T-helper 2 cell (primary cell): ENCODE results near the gene ZCCHC14.
"Not testable (repeated sequence)": the region's sequence is repeated elsewhere in the genome, so short reads cannot be mapped to it uniquely, and the experiment has no call there.

Source experiments
- DNase-seq, 5 experiments: peaks; one replicate each; pipeline versions ENCODE4 v3.0.0 to v3.0.0-alpha.2; 2012 to 2022

ZCCHC14 gene

DNA sequence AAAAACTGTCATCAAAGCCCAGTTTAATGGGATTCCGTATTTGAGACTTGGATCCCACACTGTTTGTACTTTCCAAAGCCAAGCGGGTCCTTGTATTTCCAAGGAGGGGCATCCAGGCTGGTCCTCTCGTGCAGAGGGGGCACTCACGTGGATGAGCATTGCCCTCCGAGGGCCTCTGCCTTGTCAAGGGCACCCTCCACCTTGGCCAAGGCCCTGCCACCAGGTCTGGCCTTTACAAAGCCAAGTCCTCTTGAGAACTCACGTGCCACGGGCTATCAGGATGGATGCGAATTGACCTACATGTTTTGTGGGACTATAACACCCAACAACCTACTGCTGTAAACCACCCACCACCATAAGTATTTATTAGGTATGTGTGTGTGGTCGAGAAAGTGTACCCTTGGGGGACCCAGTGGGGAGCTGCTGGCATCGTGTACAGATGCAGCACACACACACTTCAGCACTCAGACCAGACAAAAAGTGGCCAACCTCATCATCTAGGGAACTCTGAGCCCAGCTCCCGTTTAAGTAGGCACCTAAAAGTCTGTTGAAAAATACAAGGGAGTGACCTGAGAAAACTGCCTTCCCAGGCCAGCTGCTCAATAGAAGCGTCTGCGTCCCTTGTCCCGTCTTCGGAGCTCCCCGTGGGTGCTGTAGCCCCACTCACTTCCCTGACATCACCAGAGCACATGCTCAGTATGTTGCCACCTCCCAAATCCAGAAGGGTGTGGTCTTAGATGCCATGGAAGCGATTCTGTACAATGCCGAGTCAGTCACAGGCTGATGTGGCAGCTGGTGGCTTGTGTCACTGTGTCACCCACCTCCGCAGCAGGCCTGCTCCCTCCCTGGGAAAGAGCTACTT is 87.8 kb downstream of the ZCCHC14 start:
- no peak for DNase-seq

DNA sequence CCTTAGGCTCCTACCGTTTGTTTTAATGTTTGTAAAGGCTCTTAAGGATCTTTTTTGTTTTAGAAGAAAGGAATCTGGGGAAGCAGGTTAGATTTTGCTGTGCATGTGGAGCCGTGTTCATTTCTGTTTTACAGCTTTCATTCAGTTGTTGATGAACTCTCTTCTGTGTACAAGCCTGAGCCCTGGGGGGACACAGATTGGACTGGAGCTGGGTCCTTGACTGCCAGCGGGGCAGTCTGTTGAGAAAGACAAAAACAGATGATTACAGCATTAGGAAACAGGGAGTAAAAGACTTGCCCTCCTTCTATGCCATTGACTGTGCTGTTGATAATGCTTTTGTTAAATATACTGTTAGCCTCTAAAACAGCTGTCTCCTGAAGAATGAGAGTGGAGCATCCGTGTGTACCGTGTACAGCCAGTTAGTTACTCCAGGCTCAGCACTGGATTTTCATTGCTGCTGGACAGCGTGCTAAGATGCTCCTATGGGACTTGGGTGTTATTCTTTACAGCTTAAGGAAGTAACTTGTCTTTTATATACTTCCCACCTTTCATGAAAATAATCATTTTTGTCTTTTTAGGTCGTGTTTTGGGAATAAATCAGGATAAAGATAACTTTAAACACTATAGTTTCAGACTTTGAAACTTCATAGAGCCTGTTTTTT is 97.5 kb downstream of the ZCCHC14 start:
- DNase-seq: no peak

DNA sequence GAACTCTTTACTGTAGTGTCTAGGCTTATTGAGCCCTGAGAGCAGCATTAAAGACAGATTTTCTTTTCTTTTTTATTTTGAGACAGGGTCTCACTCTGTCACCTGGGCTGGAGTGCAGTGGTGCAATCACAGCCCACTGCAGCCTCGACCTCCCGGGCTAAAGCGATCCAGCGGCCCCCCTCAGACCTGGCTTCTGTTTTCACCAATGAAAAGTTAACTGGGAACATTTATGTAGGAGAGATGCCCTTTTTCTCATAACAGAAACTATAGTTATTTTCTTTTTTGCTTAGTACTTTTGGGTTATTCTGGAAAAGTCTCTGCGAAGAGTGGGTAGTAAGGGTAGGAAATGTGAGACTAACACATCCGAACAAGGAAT is 99.2 kb downstream of the ZCCHC14 start:
- no peak for DNase-seq

DNA sequence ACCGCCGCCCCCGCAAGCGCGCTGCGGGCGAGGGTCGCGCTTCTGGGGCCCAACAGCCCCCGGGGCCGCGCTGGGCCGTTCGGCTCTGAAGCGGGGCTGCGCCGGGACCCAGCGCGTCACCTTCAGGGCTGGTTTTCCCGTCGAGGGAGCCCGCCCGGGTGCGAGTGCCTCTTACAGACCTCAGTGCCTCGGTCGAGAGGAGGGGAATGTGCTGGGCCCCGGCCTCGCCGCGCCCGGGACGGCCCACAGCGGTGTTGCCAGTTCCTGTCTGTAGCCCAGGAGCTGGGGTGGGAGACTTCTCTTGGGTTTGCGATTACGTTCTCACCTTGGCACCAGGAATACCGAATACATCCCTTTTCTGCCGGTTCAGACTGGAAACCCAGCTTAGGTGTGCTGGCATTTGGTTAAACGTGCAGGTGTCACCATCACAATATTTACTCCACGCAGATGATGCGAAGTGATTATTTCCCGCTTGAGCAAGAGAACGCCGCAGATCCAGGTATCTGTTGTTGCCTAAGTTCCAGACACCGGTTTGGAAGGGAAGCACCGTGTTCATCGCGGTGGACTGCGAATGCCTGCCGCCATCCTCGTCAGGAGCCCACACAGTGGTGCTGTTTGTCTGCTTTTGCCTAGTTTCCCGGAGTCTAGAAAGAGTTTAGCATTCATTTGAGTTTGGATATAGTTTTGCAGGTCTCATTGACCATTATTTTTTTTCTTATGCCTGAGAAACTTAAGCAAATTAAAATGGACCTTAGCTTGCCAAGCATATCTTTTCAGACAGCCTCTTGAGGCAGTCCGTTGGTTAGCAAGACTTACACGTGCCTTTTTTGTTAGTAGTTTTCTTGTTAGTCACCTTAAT is 99.8 kb downstream of the ZCCHC14 start:
- peak in 2 of 5 experiments; percentile 26 to 54 for DNase-seq

DNA sequence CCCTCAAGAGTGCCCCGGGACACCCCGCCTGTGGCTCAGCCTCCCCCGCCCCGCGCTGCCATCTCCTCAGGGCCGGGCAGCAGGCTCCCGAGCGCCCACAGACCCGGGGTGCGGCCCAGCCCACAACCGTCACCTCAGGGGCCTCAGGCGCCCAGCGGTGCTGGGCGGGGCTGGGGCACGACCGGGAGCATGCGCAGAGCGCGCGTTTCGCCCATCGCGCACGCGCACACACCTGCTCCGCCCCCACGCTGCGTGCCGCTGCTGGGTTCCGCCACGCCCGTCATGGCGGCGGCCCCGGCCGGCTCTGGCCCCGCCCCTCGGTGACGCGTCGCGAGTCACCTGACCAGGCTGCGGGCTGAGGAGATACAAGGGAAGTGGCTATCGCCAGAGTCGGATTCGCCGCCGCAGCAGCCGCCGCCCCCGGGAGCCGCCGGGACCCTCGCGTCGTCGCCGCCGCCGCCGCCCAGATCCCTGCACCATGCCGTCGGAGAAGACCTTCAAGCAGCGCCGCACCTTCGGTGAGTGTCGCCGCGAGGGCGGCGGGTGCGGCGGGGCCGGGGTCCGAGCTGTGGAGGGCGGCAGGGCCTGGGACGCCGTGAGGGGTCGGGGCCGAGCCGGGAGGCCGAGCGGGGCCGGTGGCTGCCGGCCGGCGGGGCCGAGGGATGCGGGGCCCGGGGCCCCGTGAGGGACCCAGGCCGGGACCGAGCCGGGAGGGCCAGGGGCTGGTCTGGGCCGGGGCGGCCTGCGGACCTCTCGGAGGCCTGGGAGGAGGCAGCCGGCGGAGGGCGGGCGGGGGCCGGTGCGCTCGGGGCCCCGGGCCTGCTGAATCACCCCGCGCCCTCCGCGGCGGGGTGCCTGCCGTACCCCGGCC is 100.6 kb downstream of the ZCCHC14 start, which contains the start of gene MAP1LC3B:
TSS of gene MAP1LC3B (plus strand) at position 387 of the 871 bp plus-strand sequence. CDS start at position 479, 92 bp downstream.
- peak; percentile 95 to 99 (median 97) for DNase-seq

DNA sequence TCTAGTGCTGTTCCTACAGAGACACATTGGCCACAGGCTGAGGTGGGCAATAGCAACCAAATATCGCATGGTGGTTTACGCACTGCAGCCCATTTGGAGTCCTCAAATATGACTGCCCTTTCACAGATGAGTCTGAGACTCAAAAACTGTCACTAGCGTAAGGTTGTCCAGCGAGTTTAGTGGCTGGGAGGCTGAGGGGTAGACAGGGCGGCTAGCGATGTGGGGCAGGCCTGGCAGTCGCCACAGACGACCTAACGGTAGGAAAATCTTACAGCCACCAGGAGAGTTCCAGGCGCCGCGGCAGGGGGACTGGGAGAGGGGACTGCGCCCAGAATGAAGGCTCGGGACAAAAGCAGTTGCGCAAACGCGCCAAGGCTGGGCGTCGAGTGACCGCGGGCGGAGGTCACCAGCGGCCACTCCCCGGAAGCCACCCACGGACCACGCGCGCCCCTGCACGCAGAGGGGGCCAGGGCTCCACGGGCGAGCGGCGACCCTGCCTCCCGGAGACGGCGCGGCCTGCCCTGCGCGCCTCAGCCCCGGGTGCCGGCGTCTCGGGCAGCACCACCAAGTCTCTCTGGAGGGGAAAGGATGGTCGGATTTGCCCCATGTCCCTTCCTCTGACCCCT is 101.4 kb downstream of the ZCCHC14 start:
- no peak for DNase-seq

DNA sequence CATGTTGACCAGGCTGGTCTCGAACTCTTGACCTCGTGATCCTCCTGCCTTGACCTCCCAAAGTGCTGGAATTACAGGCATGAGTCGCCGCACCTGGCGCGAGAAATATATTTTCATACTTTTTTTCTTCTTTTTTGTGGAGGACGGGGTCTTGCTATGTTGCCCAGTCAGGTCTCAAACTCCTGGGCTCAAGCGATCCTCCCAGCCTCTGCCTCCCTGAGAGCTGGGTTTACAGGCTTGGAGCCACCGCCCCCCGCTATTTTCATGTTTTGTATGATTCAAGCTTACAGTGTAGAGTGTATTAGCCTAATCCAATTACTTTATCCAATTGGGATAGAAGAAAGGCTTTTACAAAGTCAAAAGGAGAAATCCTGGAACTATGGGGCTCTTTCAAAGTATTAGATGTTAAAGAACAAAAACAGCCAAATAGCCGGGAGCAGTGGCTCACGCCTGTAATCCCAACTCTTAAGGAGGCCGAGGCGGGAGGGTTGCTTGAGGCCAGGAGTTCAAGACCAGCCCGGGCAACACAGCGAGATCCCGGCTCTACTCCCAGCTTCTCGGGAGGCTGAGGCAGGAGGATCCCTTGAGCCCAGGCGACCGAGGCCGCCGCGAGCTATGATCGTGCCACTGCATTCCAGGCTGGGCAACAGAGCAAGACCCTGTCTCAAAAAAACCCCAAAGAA is 102.0 kb downstream of the ZCCHC14 start:
- DNase-seq: no peak

DNA sequence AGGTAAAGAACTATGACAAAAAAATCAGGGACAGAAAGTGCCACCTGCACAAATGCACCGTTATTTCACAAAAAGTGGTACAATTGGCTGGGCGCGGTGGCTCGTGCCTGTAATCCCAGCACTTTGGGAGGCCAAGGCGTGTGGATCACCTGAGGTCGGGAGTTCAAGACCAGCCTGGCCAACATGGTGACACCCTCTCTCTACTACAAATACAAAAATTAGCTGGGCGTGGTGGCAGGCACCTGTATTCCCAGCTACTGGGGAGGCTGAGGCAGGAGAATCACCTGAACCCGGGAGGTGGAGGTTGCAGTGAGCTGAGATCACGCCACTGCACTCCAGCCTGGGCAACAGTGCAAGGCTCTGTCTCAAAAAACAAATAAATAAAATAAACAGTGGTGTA is 102.9 kb downstream of the ZCCHC14 start:
- DNase-seq: not testable (repeated sequence)

DNA sequence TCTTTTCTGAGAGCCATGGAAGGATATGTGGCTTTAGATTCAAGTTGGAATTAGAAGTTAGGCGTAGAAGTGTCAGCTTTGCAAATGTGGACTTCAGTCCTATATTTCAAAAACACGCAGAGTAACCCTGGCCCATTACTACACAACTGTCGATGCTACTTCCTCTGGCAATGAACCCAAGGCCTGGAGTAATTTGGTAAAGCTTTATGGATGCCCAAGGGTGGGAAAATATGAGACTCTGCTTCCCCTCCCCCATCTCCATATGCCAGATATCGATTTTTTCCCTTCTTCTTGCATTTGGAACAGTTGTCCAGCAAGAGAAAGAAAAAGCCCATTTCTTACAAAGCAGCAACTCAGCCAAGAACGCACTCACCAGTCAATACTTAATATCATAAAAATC is 103.6 kb downstream of the ZCCHC14 start:
- DNase-seq: no peak

DNA sequence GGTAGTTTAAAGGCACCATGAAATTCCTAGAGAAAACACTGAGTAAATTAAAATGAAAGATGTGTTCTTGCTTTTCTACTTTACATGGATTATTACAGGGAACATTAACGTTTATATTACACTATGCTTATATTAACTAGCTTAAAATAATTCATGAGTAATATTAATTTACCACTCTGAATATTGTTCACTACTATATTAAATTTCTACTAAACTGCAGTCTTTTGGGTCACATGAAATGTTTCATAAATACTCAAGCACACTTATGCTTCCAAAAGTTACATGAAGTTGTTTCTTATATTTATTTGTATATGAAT is 104.0 kb downstream of the ZCCHC14 start:
- DNase-seq: no peak

DNA sequence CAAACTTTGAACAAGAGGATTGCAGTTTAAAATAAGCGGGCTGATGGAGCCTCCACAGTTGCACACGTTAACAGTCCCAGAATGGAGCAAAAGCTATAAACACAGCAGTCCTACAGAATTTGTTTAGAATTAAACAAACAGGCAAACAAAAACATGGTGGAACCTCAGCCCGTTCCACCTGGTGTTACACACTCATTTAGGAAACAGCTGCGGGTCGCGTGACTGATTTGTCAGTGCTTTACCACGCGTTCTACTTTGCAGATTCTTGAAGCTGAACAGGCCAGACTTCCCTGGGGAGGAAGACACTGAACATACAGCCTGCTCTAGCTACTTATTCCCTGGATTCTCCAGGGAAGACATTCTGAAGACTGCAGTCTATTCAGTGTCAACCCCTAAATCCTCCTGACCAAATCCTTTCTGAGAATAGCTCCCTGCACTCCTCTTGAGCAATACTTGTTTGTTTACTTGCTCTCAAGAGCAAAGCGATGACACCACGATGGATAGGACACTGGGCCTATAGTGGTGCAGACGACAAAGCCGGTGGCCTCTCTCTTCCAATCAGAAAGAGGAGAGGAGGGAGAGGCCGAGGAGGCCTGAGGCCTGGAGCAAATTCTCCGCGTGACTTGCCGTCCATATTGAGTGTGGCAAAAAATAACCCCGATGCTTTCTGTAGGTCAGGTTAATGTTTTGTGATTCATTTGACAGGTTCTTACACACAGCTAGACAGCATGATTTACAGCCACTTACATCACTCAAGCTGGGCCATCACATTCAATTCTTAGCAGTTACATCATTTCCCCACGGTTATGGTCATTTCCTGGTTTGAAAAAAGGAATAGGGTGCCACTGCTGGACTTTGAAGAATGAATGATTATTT is 104.6 kb downstream of the ZCCHC14 start:
- peak; percentile 50 to 99 (median 83) for DNase-seq

DNA sequence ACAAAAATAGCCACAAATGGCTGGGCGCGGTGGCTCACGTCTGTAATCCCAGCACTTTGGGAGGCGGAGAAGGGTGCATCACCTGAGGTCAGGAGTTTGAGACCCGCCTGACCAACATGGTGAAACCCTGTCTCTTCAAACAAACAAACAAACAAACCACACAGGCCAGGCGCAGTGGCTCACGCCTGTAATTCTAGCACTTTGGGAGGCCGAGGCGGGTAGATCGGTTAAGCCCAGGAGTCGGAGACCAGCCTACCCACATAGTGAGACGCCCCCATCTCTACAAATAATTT is 108.0 kb downstream of the ZCCHC14 start:
- not testable (repeated sequence) for DNase-seq

DNA sequence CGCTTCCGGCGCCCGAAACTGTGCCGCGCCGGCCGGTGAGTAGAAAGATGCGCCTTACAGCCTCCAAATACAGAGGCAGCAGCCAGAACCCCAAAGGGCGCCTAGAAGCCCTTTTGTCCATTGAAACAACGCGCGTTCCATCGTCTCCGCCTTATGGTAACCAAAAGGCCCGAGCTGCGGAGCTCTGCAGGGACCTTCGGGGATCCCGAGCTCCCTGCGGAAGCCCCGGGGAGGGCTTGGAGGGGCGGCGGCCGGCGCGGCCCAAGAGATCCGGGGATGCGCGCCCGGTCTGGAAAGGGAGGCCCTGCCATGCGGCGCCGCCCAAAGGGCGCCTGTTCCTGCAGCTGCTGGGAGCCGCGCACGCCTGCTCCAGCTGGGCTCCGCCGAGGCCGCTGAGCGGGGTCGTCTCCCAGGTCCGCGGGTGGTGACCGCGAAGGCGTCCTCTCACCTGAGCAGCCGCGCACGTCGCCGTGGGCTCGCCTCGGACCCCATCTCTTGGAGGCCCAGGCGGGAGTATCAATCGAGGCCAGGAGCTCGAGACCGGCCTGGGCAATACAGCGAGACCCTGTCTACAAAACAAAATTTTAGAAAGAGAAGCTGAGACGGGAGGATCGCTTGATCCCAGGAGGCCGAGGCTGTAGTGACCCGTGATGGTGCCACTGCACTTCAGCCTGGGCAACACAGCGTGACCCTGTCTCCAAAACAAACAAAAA is 108.5 kb downstream of the ZCCHC14 start:
- DNase-seq: no peak

DNA sequence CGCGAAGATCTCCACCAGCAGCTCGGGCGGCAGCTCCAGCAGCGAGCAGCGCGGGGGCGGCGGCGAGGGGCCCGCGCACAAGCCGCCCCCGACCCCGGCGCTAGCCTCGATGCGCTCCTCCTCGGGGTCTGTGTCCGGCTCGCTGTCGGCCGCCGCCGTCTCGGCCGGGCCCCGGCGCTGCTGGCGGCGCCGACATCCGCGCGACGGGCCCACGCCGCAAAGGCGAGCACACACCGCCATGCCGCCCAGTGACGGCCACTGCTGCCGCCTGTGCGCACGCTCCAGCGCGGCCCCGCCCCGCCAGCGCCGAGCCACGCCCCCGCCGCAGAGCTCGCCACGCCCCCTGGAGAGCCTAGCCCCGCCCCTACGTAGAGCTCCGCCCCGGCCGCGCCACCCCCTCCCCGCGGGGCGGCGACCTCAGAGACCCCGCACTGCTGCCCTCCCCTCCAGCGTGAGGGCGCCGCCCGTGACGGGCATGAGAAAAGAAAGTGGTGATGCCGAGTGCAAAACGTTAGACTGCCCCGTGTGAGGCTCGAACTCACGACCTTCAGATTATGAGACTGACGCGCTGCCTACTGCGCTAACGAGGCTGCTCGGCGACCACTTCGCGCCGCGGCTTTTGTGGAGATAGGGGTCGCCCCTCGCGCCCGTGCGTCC is 109.2 kb downstream of the ZCCHC14 start, which contains the start of gene FBXO31:
TSS of gene FBXO31 (minus strand) at position 272 of the 657 bp plus-strand sequence. CDS start at position 240, 32 bp downstream.
- DNase-seq: peak; percentile 83 to 86 (median 85)

DNA sequence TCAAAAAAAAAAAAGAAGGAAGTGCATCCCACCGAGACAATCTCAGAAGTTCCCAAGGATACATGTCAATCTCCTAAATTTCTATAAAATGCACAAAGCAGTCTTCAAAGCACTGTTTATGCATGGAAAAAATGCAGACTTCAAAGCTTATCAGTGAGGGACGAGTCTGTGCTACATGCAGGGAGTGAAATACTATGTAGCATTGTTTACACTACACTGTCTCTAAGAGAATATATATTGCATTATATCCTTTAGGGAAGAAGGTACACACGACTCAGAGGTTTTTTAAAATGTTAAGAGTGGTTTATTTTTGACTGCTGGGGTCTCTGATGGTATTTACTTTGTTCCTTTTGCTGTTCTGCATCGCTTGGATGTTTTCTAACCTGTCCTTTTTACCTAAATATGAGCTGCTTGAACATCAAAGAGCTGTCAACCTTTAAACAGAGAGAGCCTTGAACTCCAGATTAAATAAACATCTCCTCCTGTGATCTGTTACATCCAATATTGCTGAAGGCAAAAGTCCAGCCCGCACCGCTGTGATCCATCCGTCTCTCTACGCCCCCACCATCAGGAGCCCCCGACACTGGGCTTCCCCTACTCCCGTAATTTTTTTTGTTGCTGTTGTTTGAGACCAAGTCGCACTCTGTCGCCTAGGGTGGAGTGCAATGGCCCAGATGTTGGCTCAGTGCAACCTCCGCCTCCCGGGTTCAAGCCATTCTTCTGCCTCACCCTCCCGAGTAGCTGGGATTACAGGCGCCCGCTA is 110.6 kb downstream of the ZCCHC14 start:
- DNase-seq: no peak

DNA sequence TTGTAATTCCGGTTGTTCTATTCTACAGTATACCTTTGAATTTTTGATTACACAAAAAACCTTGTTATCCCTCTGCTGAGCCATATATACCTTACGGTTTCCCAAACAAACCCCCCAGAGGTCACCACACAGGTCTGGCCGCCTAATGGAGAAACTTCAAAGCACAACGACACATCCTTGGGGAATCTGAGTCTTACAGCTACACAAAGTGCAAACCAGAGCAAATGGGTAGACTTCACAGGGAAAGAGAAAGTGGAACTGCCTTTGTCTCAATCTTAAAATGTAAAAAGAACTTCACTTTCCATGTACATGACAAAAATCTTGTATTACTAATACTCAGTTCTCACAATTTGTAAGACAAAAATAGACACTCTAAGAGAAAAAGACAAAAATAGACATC is 111.9 kb downstream of the ZCCHC14 start:
- peak in 1 of 5 experiments; percentile 24 for DNase-seq

DNA sequence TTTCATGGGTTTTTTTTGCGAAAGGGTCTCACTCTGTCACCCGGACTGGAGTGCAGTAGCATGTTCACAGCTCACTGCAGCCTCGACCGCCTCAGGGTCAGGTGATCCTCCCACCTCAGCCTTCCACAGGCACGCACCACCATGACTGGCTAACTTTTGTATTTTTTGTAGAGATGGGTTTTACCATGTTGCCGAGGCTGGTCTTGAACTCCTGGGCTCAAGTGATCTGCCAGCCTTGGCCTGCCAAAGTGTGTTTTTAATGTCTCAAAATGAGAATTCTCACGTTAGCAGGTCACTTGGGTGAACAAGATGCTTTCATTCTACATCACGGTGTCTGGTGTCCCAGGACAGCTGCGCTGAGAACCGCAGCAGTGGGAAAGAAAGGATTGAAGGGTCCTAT is 112.4 kb downstream of the ZCCHC14 start:
- DNase-seq: no peak

DNA sequence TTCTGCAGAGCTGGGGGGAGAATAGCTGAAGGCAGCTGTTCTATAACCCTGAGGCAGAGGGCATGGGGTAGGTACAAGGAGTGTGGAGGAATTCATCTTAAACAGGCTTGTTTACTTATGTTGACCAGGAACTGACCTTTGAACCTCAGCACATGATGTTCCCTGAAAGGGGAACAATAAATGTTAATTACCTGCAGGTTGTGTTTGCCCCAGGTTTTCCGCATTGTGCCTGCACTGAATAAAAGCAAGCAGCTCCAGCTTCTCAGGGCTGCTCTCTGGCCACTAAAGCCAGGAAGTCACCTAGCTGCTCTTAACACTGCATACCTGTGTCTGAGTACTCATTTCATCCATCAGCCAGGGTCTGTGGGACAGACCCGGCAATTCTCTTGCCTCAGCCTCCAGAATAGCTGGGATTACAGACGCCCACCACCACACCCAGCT is 113.5 kb downstream of the ZCCHC14 start:
- DNase-seq: not testable (repeated sequence)
